HepG2 (cell line): ENCODE measurements around the gene CEBPA. TPM values are rescaled to one million over a fixed set of nuclear protein-coding genes. Genes with fewer than 3 reads are reported as not detected.

ENCODE experiments used
- ARHGAP35 ChIP-seq: sonication (generic); formaldehyde crosslinking; IDR thresholded peaks from 2 replicates; pipeline ENCODE4 v1.9.0; 2022; ENCODE audit warnings: mild to moderate bottlenecking, inconsistent platforms, moderate library complexity, missing genetic modification reagents, borderline replicate concordance
- ATF7-NPFF ChIP-seq: sonication (generic); formaldehyde crosslinking; IDR thresholded peaks from 2 replicates; pipeline ENCODE4 v1.8.1; 2023; ENCODE audit warnings: mild to moderate bottlenecking, low read depth, missing genetic modification reagents, moderate library complexity
- CHD2 ChIP-seq: IDR thresholded peaks from 2 replicates; pipeline ENCODE4 v1.6.1; 2011; ENCODE audit warnings: low read depth, low read length, improper control_type of control experiment
- ETV5 ChIP-seq: IDR thresholded peaks from 2 replicates; pipeline ENCODE4 v1.6.1; 2018; ENCODE audit warnings: missing biosample characterization, missing genetic modification reagents, inconsistent platforms, borderline replicate concordance
- HNF4G ChIP-seq, 2 experiments: sonication (generic) in 1 of 2; formaldehyde crosslinking in 1 of 2; IDR thresholded peaks; 2 replicates each; pipeline versions ENCODE4 v1.4.0 to v1.6.1; 2011 to 2020; ENCODE audit warnings: borderline replicate concordance in 2 of 2, low read depth in 2 of 2, mild to moderate bottlenecking in 2 of 2, low read length in 1 of 2, missing genetic modification reagents in 1 of 2, moderate library complexity in 1 of 2
- PRMT3 ChIP-seq: sonication (generic); formaldehyde crosslinking; IDR thresholded peaks from 2 replicates; pipeline ENCODE4 v1.8.1; 2022; ENCODE audit warnings: low read depth, mild to moderate bottlenecking, moderate library complexity, missing genetic modification reagents, borderline replicate concordance
- TCF7 ChIP-seq: sonication (generic); IDR thresholded peaks from 2 replicates; pipeline ENCODE4 v1.6.1; 2016; ENCODE audit warnings: antibody characterized with exemption, low read depth
- TMF1 ChIP-seq: sonication (generic); formaldehyde crosslinking; IDR thresholded peaks from 2 replicates; pipeline ENCODE4 v1.8.1; 2022; ENCODE audit warnings: low read depth, missing genetic modification reagents
- TSC22D2 ChIP-seq: sonication (generic); formaldehyde crosslinking; IDR thresholded peaks from 2 replicates; pipeline ENCODE4 v1.5.1; 2020; ENCODE audit warnings: missing genetic modification reagents, mild to moderate bottlenecking, borderline replicate concordance
- ZBTB8A ChIP-seq: sonication (generic); formaldehyde crosslinking; IDR thresholded peaks from 2 replicates; pipeline ENCODE4 v1.4.0; 2020; ENCODE audit warnings: mild to moderate bottlenecking, low read depth, missing genetic modification reagents, borderline replicate concordance
- ZNF224 ChIP-seq: sonication (generic); formaldehyde crosslinking; IDR thresholded peaks from 2 replicates; pipeline ENCODE4 v1.5.0; 2020; ENCODE audit warnings: mild to moderate bottlenecking, missing genetic modification reagents
- ZNF232 ChIP-seq: sonication (generic); formaldehyde crosslinking; IDR thresholded peaks from 2 replicates; pipeline ENCODE4 v1.4.0; 2020; ENCODE audit warnings: missing genetic modification reagents, borderline replicate concordance
- polyA plus RNA-seq, 8 experiments: library from polyadenylated mRNA; depleted of rRNA in 3 of 8; stranded (reverse) in 7 of 8; unstranded in 1 of 8; fragments of >200 nt; fragmentation: Illumina TruSeq in 4 of 8; extraction: Trizol in 4 of 8; gene quantifications; 2 replicates each; pipeline versions ENCODE4 v1.2.1 to v1.2.3, GENCODE V29; 2011 to 2016; ENCODE audit warnings: low read depth in 4 of 8, missing spikeins in 1 of 8, mixed read lengths in 1 of 8; ENCODE audit not compliant: insufficient read depth in 1 of 8
- total RNA-seq, 5 experiments: library from RNA; depleted of rRNA; stranded (reverse); fragments of >200 nt; fragmentation: Illumina TruSeq; extraction: Trizol; gene quantifications; 2 replicates each; pipeline ENCODE4 v1.2.3, GENCODE V29; 2016; ENCODE audit warnings: low read depth in 1 of 5
- TF ChIP-seq, protein P1 (sequence below): IDR thresholded peaks from 2 replicates; pipeline ENCODE4 v1.6.1; 2016; ENCODE audit warnings: mild to moderate bottlenecking, missing biosample characterization, missing genetic modification reagents
- TF ChIP-seq, protein P2 (sequence below): sonication (generic); formaldehyde crosslinking; IDR thresholded peaks from 2 replicates; pipeline ENCODE4 v1.4.0; 2020; ENCODE audit warnings: missing genetic modification reagents
- TF ChIP-seq, protein P3 (sequence below): sonication (generic); formaldehyde crosslinking; IDR thresholded peaks from 2 replicates; pipeline ENCODE4 v1.4.0; 2020; ENCODE audit warnings: mild to moderate bottlenecking, missing genetic modification reagents
- TF ChIP-seq, protein P4 (sequence below): sonication (generic); formaldehyde crosslinking; IDR thresholded peaks from 2 replicates; pipeline ENCODE4 v1.4.0; 2020; ENCODE audit warnings: low read depth, missing genetic modification reagents
- TF ChIP-seq, protein P5 (sequence below): sonication (generic); formaldehyde crosslinking; IDR thresholded peaks from 2 replicates; pipeline ENCODE4 v1.8.0; 2022; ENCODE audit warnings: missing genetic modification reagents, mild to moderate bottlenecking, inconsistent platforms, borderline replicate concordance
- TF ChIP-seq, protein P6 (sequence below): sonication (generic); formaldehyde crosslinking; IDR thresholded peaks from 2 replicates; pipeline ENCODE4 v1.4.0; 2020; ENCODE audit warnings: missing genetic modification reagents, low read depth, mild to moderate bottlenecking, borderline replicate concordance

CEBPA gene
- total and polyA plus RNA-seq, 2 of the 13 experiments (the other 11 are each of a cell fraction or from before 2014, with no cell fraction given) = 24.8 to 103 TPM

DNA sequence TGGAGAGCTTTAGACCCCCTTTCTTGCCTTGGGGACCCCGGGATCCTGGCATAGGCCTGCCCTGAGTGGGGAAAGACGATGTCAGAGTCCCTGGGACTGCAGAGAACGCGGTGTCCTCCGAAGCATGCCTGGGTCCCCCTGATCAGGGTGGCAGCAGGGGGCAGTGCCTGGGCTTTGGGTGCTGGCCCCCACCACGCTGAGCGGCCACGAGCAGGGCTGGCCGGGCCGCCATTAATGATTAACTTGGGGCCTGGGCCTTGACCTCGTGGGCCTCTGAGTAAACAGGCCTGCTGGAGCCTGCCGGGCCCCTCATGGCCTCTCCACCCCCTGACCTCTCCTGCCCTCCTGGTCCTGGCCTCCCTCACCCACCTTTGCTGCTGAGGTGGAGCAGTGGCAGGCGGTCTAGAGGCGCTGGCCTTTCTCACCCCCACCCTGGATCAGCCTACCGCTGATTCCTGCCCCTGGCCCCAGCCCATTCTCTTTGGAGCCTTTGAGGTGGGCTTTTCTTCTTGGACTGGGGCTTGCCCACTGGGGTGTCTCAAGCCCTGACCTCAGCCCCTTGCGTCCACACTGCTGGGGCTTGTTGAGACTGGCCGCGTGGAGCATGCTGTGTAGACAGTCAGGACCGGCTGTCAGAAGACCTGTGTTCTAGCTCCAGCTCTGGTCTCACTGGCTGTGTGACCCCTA is 26.3 kb downstream of the CEBPA start (continued):
- TF ChIP-seq ETV5 (CRISPR knock-in tag) (peak; percentile 82), TMF1 (no peak), PRMT3 (CRISPR knock-in tag) (0 out of 2 replicates have a peak, but pooled peaks have one; percentile 69), ATF7-NPFF (CRISPR knock-in tag) (no peak; the same call in 1 of the 2 replicates), ZBTB8A (CRISPR knock-in tag) (peak; percentile 78; the same call in 1 of the 2 replicates), CHD2 (0 out of 2 replicates have a peak, but pooled peaks have one; percentile 36), ZNF232 (CRISPR knock-in tag) (peak; percentile 65; the same call in 1 of the 2 replicates), TCF7 (peak; percentile 61), HNF4G (IDR thresholded peaks at IDR 0.05; ENCODE audit: borderline replicate concordance, low read depth, low read length) (peak; percentile 96), HNF4G (CRISPR knock-in tag; IDR thresholded peaks at IDR 0.05; ENCODE audit: borderline replicate concordance, low read depth) (peak; percentile 97), TSC22D2 (CRISPR knock-in tag) (peak; percentile 54; the same call in 1 of the 2 replicates), ZNF224 (CRISPR knock-in tag) (peak; percentile 83; the same call in 1 of the 2 replicates), ARHGAP35 (CRISPR knock-in tag) (peak; percentile 78)
- TF ChIP-seq, protein P1, sequence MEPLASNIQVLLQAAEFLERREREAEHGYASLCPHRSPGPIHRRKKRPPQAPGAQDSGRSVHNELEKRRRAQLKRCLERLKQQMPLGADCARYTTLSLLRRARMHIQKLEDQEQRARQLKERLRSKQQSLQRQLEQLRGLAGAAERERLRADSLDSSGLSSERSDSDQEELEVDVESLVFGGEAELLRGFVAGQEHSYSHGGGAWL (CRISPR knock-in tag) = no peak
- TF ChIP-seq, protein P2, sequence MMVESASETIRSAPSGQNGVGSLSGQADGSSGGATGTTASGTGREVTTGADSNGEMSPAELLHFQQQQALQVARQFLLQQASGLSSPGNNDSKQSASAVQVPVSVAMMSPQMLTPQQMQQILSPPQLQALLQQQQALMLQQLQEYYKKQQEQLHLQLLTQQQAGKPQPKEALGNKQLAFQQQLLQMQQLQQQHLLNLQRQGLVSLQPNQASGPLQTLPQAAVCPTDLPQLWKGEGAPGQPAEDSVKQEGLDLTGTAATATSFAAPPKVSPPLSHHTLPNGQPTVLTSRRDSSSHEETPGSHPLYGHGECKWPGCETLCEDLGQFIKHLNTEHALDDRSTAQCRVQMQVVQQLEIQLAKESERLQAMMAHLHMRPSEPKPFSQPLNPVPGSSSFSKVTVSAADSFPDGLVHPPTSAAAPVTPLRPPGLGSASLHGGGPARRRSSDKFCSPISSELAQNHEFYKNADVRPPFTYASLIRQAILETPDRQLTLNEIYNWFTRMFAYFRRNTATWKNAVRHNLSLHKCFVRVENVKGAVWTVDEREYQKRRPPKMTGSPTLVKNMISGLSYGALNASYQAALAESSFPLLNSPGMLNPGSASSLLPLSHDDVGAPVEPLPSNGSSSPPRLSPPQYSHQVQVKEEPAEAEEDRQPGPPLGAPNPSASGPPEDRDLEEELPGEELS (CRISPR knock-in tag) = peak; percentile 96
- TF ChIP-seq, protein P3, sequence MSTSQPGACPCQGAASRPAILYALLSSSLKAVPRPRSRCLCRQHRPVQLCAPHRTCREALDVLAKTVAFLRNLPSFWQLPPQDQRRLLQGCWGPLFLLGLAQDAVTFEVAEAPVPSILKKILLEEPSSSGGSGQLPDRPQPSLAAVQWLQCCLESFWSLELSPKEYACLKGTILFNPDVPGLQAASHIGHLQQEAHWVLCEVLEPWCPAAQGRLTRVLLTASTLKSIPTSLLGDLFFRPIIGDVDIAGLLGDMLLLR (CRISPR knock-in tag) = peak; percentile 79; the same call in 1 of the 2 replicates
- TF ChIP-seq, protein P4, sequence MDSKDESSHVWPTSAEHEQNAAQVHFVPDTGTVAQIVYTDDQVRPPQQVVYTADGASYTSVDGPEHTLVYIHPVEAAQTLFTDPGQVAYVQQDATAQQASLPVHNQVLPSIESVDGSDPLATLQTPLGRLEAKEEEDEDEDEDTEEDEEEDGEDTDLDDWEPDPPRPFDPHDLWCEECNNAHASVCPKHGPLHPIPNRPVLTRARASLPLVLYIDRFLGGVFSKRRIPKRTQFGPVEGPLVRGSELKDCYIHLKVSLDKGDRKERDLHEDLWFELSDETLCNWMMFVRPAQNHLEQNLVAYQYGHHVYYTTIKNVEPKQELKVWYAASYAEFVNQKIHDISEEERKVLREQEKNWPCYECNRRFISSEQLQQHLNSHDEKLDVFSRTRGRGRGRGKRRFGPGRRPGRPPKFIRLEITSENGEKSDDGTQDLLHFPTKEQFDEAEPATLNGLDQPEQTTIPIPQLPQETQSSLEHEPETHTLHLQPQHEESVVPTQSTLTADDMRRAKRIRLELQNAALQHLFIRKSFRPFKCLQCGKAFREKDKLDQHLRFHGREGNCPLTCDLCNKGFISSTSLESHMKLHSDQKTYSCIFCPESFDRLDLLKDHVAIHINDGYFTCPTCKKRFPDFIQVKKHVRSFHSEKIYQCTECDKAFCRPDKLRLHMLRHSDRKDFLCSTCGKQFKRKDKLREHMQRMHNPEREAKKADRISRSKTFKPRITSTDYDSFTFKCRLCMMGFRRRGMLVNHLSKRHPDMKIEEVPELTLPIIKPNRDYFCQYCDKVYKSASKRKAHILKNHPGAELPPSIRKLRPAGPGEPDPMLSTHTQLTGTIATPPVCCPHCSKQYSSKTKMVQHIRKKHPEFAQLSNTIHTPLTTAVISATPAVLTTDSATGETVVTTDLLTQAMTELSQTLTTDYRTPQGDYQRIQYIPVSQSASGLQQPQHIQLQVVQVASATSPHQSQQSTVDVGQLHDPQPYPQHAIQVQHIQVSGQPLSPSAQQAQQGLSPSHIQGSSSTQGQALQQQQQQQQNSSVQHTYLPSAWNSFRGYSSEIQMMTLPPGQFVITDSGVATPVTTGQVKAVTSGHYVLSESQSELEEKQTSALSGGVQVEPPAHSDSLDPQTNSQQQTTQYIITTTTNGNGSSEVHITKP (CRISPR knock-in tag) = peak; percentile 82
- TF ChIP-seq, protein P5, sequence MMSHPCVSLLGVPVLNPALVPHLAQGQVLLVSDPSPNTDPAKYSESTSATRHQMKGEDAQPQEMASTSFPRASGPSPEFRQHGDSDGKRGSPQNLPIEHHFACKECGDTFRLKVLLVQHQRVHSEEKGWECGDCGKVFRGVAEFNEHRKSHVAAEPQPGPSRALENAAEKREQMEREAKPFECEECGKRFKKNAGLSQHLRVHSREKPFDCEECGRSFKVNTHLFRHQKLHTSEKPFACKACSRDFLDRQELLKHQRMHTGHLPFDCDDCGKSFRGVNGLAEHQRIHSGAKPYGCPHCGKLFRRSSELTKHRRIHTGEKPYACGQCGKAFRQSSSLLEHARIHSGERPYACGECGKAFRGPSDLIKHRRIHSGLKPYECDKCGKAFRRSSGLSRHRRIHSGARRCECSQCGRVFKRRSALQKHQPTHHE = peak; percentile 89; the same call in 1 of the 2 replicates
- TF ChIP-seq, protein P6, sequence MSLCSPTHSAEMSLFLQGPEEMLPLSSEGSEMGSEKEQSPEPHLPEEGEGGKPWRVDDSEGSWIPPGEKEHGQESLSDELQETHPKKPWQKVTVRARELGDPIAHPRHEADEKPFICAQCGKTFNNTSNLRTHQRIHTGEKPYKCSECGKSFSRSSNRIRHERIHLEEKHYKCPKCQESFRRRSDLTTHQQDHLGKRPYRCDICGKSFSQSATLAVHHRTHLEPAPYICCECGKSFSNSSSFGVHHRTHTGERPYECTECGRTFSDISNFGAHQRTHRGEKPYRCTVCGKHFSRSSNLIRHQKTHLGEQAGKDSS (CRISPR knock-in tag) = 0 out of 2 replicates have a peak, but pooled peaks have one; percentile 34
